Breast epithelium (tissue), 4 donors: ENCODE data around the gene AK5. TPM values are rescaled to one million over a fixed set of nuclear protein-coding genes. Genes with fewer than 3 reads are reported as not detected.

Experiments
- DNase-seq, 2 donors: peaks; one replicate each; pipeline ENCODE4 v3.0.0-alpha.2; 2019; ENCODE audit warnings: low spot score in 2 of 2
- H3K27ac ChIP-seq, 2 donors: fragments of 200-600 bp; sonication (generic) in 1 of 2; one replicate each; pipeline ENCODE4 v1.5.1; 2016 to 2019; ENCODE audit warnings: mild to moderate bottlenecking in 1 of 2
- H3K27me3 ChIP-seq, 2 donors: fragments of 200-600 bp; sonication (generic) in 1 of 2; one replicate each; pipeline versions ENCODE4 v1.5.1 to v1.6.0; 2017 to 2019; ENCODE audit warnings: control low read depth in 1 of 2, mild to moderate bottlenecking in 1 of 2
- H3K36me3 ChIP-seq: fragments of 200-600 bp; one replicate; pipeline ENCODE4 v1.5.1; 2019
- H3K4me1 ChIP-seq, 2 donors: fragments of 200-600 bp; sonication (generic); one replicate each; pipeline ENCODE4 v1.5.1; 2016 to 2019; ENCODE audit warnings: control low read depth in 1 of 2
- H3K4me3 ChIP-seq, 3 donors: fragments of 200-600 bp; sonication (generic); 1 replicate in 2 of 3; 2 replicates in 1 of 3; pipeline ENCODE4 v1.5.1; 2016 to 2019; ENCODE audit warnings: mild to moderate bottlenecking in 3 of 3, moderate library complexity in 2 of 3
- H3K9me3 ChIP-seq, 2 donors: fragments of 200-600 bp; sonication (generic) in 1 of 2; one replicate each; pipeline ENCODE4 v1.5.1; 2016 to 2019; ENCODE audit warnings: control low read depth in 1 of 2
- POLR2A ChIP-seq: fragments of 450-650 bp; IDR thresholded peaks from one replicate; pipeline ENCODE4 v1.6.1; 2016; ENCODE audit warnings: antibody characterized with exemption, mild to moderate bottlenecking, moderate library complexity
- POLR2AphosphoS5 ChIP-seq, 3 donors: sonication (generic); formaldehyde crosslinking; IDR thresholded peaks; one replicate each; pipeline ENCODE4 v1.6.1; 2017; ENCODE audit warnings: antibody characterized with exemption in 3 of 3
- intact Hi-C: fragments of 100-400 bp; cut with DNase I; formaldehyde crosslinking; loops from one replicate; pipeline ENCODE4 v1.15.1; 2023; ENCODE audit warnings: low total_unique reads
- total RNA-seq, 3 donors: library from RNA; depleted of rRNA; stranded (reverse); fragments of >200 nt; gene quantifications; one replicate each; pipeline ENCODE4 v1.1.0, GENCODE V29; 2016
- TF ChIP-seq, protein P1 (sequence below), 3 donors: fragments of 450-650 bp; IDR thresholded peaks; one replicate each; pipeline ENCODE4 v1.5.1; 2016 to 2017; ENCODE audit warnings: antibody characterized with exemption in 3 of 3, mild to moderate bottlenecking in 3 of 3, moderate library complexity in 3 of 3

AK5 gene
- total RNA-seq, 3 donors from 2014 or later, result under 0.01 to 111 (median 30.8) TPM

DNA sequence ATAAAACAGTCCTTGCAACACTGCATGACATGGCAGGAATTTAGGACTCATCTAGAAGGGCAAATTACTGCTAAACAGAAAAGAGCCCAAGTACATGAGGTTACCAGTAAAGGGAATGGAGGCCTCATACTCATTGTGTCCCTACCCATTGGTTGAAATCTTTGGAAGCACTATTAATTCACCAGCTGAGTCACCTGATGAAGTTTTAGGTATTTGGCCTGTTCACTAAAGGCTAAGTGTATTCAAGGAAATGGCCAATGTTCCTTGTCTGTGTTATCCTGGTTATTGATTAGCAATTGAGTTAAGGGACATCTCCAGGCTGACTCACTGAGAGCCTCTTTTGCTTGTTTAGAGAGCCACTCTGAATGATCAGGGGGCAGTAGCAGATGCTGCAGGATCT lies 212.2 kb downstream of the AK5 start:
- intact Hi-C loops, result no loop called here
- H3K36me3 ChIP-seq, result no peaks in the 10 kb centered on the region
- no peaks in the 10 kb centered on the region for H3K9me3 ChIP-seq
- no peaks in the 10 kb centered on the region for H3K4me1 ChIP-seq
- no peak for DNase-seq
- no peak overlapping the region for H3K27ac ChIP-seq
- TF ChIP-seq POLR2A (no peak), POLR2AphosphoS5 (IDR thresholded peaks at IDR 0.05) (no peak)
- TF ChIP-seq, protein P1, sequence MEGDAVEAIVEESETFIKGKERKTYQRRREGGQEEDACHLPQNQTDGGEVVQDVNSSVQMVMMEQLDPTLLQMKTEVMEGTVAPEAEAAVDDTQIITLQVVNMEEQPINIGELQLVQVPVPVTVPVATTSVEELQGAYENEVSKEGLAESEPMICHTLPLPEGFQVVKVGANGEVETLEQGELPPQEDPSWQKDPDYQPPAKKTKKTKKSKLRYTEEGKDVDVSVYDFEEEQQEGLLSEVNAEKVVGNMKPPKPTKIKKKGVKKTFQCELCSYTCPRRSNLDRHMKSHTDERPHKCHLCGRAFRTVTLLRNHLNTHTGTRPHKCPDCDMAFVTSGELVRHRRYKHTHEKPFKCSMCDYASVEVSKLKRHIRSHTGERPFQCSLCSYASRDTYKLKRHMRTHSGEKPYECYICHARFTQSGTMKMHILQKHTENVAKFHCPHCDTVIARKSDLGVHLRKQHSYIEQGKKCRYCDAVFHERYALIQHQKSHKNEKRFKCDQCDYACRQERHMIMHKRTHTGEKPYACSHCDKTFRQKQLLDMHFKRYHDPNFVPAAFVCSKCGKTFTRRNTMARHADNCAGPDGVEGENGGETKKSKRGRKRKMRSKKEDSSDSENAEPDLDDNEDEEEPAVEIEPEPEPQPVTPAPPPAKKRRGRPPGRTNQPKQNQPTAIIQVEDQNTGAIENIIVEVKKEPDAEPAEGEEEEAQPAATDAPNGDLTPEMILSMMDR (IDR thresholded peaks at IDR 0.05), result no peak
- H3K27me3 ChIP-seq, result no peaks in the 10 kb centered on the region
- H3K4me3 ChIP-seq, result no peak overlapping the region

DNA sequence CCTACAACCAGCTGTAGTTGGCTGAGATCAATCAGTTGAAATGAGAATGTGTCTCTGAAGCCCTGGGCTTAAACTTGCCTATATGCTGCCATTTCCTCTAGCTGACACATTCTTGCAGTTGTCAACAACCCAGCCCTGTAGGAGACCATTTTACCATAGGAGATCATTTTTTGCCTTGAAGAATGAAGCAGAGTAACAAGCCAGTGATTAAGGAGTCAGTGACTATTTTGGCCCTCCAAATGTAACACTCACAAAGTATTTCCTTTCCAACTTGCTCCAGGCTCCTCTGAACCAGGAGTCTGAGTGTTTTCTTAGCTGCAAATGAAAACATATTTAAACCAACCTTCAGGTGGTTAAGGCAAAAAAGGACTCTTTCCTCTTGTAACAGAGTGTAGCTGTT lies 217.1 kb downstream of the AK5 start:
- Histone ChIP-seq H3K4me1 (no peaks in the 10 kb centered on the region), H3K36me3 (no peaks in the 10 kb centered on the region), H3K4me3 (no peak overlapping the region), H3K27ac (peak overlapping the region; percentile 41 to 82), H3K9me3 (no peaks in the 10 kb centered on the region), H3K27me3 (no peaks in the 10 kb centered on the region)
- intact Hi-C loops, result no loop called here
- TF ChIP-seq POLR2AphosphoS5 (IDR thresholded peaks at IDR 0.05) (no peak), POLR2A (no peak)
- TF ChIP-seq, protein P1 (IDR thresholded peaks at IDR 0.05), result no peak
- no peak for DNase-seq

DNA sequence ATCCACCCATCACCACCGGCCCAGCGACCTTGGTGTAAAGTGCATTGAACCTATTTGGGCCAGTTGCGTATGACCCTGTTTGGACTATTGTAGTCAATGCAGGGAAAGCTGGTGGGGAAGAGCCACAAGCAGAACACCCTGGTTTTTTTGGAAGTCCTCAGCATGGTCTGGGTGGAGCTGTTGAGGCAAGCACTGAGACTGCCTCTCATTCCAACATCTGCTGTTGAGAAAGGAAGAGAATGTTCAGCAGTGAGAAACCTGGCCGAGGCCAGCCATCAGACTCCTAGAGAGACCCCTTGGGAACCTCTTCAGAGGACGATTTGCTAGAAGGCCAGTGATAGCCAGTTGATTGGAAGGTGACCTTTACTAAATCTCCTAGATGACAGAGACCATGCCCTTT lies 217.6 kb downstream of the AK5 start:
- Histone ChIP-seq H3K27ac (peak overlapping the region; percentile 41 to 82), H3K4me1 (no peaks in the 10 kb centered on the region), H3K4me3 (no peak overlapping the region), H3K27me3 (no peaks in the 10 kb centered on the region), H3K9me3 (no peaks in the 10 kb centered on the region), H3K36me3 (no peaks in the 10 kb centered on the region)
- TF ChIP-seq POLR2AphosphoS5 (IDR thresholded peaks at IDR 0.05) (no peak), POLR2A (no peak)
- TF ChIP-seq, protein P1 (IDR thresholded peaks at IDR 0.05), result no peak
- intact Hi-C loops, result no loop called here
- no peak for DNase-seq

DNA sequence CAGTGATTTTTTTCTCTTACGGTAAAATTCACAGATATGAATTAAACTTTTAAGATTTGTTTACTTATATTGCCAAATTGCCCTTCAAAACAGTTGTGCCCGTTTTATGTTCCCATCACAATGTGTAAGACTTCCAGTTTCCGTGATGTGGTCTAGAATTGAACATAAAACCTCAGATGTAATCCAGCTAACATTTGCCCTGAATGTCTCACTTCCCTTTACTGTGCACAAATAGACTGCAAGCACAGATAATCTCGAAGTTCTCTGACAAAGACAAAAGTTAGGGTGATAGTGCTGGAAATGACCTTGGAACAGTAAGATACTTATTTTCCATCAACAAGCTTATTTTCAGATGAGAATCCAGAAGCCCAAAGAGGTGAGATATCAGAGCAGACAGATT lies 223.2 kb downstream of the AK5 start:
- no peaks in the 10 kb centered on the region for H3K36me3 ChIP-seq
- TF ChIP-seq, protein P1 (IDR thresholded peaks at IDR 0.05), result no peak
- TF ChIP-seq POLR2AphosphoS5 (IDR thresholded peaks at IDR 0.05) (no peak), POLR2A (no peak)
- intact Hi-C loops, result no loop called here

GRCh38 chr1:77506771-77507170 lies 225.0 kb downstream of the AK5 start:
- DNase-seq, result no peak
- Histone ChIP-seq H3K4me1 (no peaks in the 10 kb centered on the region), H3K27ac (peak overlapping the region in 1 of 2 donors; percentile 26), H3K9me3 (no peaks in the 10 kb centered on the region), H3K4me3 (no peak overlapping the region), H3K36me3 (no peaks in the 10 kb centered on the region), H3K27me3 (no peaks in the 10 kb centered on the region)
- TF ChIP-seq POLR2AphosphoS5 (IDR thresholded peaks at IDR 0.05), result no peak
- TF ChIP-seq, protein P1 (IDR thresholded peaks at IDR 0.05), result no peak
- no peak for TF ChIP-seq POLR2A
- intact Hi-C loops, result no loop called here

More for the DNA sequence above, 223.2 kb downstream of the AK5 start:
- DNase-seq, result no peak
- Histone ChIP-seq H3K4me1 (no peaks in the 10 kb centered on the region), H3K9me3 (no peaks in the 10 kb centered on the region), H3K27me3 (no peaks in the 10 kb centered on the region), H3K27ac (no peak overlapping the region), H3K4me3 (no peak overlapping the region)
